Fibroblast of mammary gland (primary cell): ENCODE data around the gene F8.

ENCODE experiments used
- DNase-seq: peaks from one replicate; pipeline ENCODE4 v3.0.0-alpha.2; 2010; ENCODE audit warnings: low read depth
- H3K4me3 ChIP-seq: 2 replicates; pipeline ENCODE4 v1.5.1; 2011; ENCODE audit warnings: low read depth, mild to moderate bottlenecking, low read length, moderate library complexity; ENCODE audit not compliant: control insufficient read depth
- TF ChIP-seq, protein P1 (sequence below): conservative IDR thresholded peaks from 2 replicates; pipeline ENCODE4 v1.5.1; 2011; ENCODE audit warnings: low read depth, low read length, inconsistent platforms; ENCODE audit not compliant: control insufficient read depth, insufficient read depth

The F8 gene

DNA sequence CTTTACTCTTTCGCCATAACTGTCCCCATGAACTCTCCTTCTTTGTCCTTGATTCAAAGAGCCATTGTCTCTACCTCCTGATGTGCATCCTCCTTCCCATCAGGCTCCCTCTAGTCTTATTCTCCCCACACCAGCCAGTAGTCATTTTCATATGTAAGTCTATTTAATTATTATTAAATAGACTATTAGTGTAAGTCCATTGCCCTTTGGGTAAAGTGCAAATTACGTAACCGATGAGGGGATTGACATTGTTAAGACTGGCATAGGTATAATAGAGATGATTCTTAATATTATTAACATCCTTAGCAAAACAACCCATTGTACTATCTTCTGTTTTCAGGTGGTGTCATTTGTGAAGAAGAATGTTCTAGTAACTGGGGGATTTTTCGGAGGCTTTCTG is 31.7 kb upstream of the F8 start:
- no peak overlapping the region for H3K4me3 ChIP-seq
- TF ChIP-seq, protein P1, sequence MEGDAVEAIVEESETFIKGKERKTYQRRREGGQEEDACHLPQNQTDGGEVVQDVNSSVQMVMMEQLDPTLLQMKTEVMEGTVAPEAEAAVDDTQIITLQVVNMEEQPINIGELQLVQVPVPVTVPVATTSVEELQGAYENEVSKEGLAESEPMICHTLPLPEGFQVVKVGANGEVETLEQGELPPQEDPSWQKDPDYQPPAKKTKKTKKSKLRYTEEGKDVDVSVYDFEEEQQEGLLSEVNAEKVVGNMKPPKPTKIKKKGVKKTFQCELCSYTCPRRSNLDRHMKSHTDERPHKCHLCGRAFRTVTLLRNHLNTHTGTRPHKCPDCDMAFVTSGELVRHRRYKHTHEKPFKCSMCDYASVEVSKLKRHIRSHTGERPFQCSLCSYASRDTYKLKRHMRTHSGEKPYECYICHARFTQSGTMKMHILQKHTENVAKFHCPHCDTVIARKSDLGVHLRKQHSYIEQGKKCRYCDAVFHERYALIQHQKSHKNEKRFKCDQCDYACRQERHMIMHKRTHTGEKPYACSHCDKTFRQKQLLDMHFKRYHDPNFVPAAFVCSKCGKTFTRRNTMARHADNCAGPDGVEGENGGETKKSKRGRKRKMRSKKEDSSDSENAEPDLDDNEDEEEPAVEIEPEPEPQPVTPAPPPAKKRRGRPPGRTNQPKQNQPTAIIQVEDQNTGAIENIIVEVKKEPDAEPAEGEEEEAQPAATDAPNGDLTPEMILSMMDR: no peak
- no peak for DNase-seq

DNA sequence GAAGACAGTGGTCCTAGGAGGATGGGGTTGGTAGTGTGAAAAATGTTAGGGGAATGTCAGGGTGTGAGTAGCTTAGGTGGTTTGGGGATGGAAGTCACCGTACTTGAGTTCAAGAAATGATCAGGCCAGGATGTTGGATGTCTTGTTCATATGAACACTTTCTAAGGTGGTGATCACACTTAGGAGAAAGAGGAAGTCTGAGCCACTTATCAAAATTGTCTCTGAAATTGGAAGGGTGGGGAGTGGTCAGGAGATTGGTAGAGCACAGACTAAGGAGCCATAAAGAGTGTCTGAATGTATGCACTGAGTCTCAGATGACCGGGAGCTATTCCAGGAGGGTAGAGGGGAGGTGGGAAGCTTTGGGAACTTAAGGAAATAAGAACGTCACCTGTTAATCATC is 31.1 kb upstream of the F8 start:
- TF ChIP-seq, protein P1: no peak
- H3K4me3 ChIP-seq: no peak overlapping the region
- no peak for DNase-seq

DNA sequence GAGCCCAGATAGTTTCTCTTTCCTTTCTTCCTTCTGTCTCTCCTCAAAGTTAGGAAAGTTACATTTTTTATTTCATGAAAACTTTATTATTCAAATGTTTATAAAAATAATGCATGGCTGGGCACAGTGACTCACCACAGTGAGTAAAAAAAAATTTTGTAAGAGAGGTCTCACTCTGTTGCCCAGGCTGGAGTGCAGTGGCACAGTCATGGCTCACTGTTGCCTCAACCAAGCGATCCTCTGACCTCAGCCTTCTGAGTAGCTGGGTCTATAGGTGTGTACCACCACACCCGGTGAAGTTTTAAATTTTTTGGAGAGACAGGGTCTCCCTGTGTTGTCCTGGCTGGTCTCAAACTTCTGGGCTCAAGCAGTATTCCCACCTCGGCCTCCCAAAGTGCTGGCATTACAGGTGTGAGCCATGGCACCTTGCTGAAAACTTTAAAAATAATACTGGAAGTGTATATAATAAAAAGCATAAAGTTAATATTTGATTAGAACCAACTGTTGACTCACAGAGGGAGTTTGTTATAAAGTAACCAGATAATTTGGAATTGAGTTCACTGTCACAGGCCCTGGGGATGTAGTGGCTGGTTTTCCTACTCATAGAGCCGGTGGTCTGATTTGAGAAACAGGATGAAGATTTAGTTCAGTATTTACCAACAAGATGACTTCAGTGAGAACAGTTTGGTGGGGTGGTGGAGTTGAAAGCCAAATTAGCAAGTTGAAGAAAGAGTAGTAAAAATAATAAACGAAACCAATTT is 30.4 kb upstream of the F8 start:
- peak; percentile 2 for DNase-seq
- TF ChIP-seq, protein P1: no peak
- H3K4me3 ChIP-seq: no peak overlapping the region

DNA sequence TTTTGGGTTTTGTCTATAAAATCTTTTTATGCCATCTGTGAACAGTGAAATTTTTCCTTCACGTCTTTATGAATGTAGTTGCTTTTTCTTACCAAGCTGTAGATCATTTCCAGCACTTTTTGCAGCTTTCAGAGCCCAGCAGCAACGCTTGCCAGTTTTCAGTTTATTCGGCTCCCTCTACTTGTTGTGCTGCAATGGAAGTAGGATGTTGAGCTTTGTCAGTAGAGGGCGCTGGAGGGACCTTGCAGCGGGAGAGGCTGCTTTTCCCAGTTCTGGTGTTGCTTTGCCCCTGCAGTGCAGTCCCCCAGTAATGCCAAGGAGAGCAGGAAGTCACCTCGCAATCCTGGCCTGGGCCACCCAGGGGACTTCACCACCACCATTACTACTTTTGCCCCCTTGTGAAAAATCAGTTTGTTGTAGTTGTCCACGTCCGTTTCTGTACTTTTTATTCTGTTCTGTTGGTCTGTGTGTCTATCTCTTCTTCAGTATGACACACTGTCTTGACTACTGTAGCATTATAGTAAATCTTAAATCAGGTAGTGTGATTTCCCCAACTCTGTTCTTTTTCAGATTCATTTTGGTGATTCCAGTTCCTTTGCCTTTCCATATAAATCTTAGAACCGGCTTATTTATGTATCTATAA is 26.6 kb upstream of the F8 start:
- TF ChIP-seq, protein P1: peak; percentile 67
- H3K4me3 ChIP-seq: no peak overlapping the region
- DNase-seq: peak; percentile 68

DNA sequence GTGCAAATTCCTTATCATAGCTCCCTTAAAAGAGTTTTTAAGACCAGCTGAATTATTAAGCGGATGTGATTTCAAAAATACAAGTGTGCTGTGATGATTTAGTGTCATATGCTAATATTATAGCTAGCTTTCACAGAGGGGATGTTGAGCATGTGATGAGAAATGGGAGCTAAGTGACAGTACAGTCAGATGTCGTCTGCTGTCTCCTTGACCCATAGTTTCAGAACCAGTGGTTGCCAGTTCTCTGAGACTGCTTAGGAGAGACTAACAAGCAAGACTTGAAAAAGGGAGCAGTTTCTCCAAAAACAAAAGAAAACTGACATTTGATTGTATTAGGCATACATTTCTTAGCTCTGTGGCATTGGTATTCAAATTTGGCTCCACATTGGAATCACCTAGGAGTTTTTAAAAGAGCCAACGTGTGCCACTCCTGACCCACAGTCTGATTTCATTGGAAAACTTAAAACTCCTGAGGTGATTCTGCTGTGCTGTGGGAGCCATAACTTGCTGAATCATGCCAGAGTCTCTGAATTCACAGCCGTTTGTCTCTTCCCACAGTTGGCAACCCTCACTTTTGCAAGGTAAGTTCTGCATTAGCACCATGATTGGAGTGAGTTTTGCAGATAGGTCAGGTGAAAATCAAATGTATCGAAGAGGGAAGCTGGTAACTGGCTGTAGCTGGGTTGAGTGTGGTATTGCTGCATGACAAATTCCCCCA is 24.4 kb upstream of the F8 start:
- TF ChIP-seq, protein P1: no peak
- DNase-seq: no peak
- no peak overlapping the region for H3K4me3 ChIP-seq

DNA sequence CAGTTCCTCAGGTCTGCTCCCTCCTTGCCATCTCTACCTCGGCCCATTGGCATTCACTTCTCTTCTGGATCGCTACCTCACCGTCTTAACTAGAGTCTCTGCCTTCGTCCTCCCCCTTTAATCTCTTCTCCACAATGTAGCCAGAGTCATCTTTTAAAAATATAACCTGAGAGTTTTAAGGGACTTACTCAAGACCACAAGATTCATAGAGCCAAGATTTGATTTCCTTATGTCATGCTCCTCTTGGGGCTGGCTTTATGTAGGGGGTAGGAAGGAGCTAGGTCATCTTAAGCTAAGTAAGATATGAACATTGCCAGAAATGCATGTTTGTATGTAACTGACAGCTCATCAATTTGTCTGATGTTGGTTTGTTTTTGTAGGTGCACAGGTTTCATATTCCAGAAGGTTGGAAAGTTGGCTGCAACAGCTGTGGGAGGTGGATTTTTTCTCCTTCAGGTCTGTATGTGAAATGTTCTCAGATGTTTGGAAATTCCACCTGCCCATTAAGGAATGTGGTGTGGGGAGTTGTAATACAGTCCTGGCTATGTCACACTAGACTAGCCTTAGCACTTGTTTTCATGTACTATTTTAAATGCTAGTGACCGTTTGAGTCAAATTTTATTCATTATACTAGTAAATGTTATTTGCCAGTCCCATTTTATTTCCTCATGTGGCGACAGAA is 23.7 kb upstream of the F8 start:
- H3K4me3 ChIP-seq: no peak overlapping the region
- DNase-seq: no peak
- TF ChIP-seq, protein P1: no peak
